HG02763 (cell line): ENCODE data around the gene AHCYL2.
A peak's percentile ranks its signal among the peaks of the same experiment; 100 is the strongest.
"Not testable (repeated sequence)": the region's sequence is repeated elsewhere in the genome, so short reads cannot be mapped to it uniquely, and the experiment has no call there.

ENCODE experiments used
- ATAC-seq: cut with Tn5 transposase; IDR thresholded peaks from one replicate; pipeline ENCODE4 v1.9.1; 2021; ENCODE audit warnings: mild to moderate bottlenecking, moderate library complexity; ENCODE audit not compliant: unreplicated experiment

The AHCYL2 gene

GRCh38 chr7:129410238-129410637, 185.4 kb downstream of the AHCYL2 start:
- not testable (repeated sequence) for ATAC-seq

- no peak for ATAC-seq
These were observed 187.7 kb downstream of the AHCYL2 start for GRCh38 chr7:129412501-129412900.

GRCh38 chr7:129417073-129417472, 192.2 kb downstream of the AHCYL2 start:
- ATAC-seq: no peak

GRCh38 chr7:129421717-129422250, 197.0 kb downstream of the AHCYL2 start:
- ATAC-seq: no peak

GRCh38 chr7:129422727-129423126, 197.9 kb downstream of the AHCYL2 start:
- no peak for ATAC-seq

- no peak for ATAC-seq
These were observed 199.0 kb downstream of the AHCYL2 start for GRCh38 chr7:129423700-129424410.

- ATAC-seq: no peak
These were observed 201.7 kb downstream of the AHCYL2 start for GRCh38 chr7:129426482-129426881.

GRCh38 chr7:129427526-129428045, 202.8 kb downstream of the AHCYL2 start:
- no peak for ATAC-seq

GRCh38 chr7:129431911-129432643, 207.2 kb downstream of the AHCYL2 start:
- no peak for ATAC-seq

GRCh38 chr7:129433847-129434674, 209.2 kb downstream of the AHCYL2 start, which contains the start of gene STRIP2:
Gene STRIP2, plus strand, starts transcription at chr7:129434432. Its CDS starts 41 bp downstream, at chr7:129434473.
- peak; percentile 95 for ATAC-seq

- no peak for ATAC-seq
These were observed 210.0 kb downstream of the AHCYL2 start for GRCh38 chr7:129434675-129435318.

GRCh38 chr7:129435414-129435829, 210.6 kb downstream of the AHCYL2 start:
- no peak for ATAC-seq

- ATAC-seq: no peak
These were observed 211.6 kb downstream of the AHCYL2 start for GRCh38 chr7:129436335-129436923.

GRCh38 chr7:129437190-129437589, 212.4 kb downstream of the AHCYL2 start:
- ATAC-seq: no peak

- no peak for ATAC-seq
These were observed 213.5 kb downstream of the AHCYL2 start for GRCh38 chr7:129438281-129438838.

GRCh38 chr7:129438839-129439651, 214.2 kb downstream of the AHCYL2 start:
- ATAC-seq: no peak

- ATAC-seq: no peak
These were observed 215.3 kb downstream of the AHCYL2 start for GRCh38 chr7:129439963-129440625.

GRCh38 chr7:129443612-129444011, 218.8 kb downstream of the AHCYL2 start:
- no peak for ATAC-seq
